HG03460 (cell line): ENCODE results near the gene KSR1.
"Not testable (repeated sequence)": the region's sequence is repeated elsewhere in the genome, so short reads cannot be mapped to it uniquely, and the experiment has no call there.

Source experiments
- ATAC-seq: cut with Tn5 transposase; IDR thresholded peaks from one replicate; pipeline ENCODE4 v1.9.1; 2021; ENCODE audit not compliant: unreplicated experiment

The KSR1 gene

DNA sequence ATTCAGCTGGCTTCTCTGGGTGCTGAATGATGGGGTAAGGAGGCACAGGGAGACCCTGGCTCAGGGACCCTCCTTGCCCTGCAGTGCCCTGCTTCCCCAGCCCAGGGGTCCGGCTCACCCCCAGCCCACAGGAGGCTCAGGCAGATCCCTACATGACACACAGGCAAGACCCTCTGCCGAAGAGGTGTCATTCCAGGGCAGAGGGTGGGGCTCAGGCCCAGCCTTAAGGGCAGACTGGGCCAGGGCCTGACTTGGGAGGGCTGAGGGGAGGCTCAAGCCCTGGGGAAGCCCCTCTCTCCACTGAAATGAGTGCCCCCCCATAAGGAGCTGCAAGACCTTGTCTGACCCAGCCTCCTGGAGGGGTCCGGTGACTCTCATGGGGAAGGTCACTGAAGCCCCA, 30.3 kb upstream of the KSR1 start:
- no peak for ATAC-seq

GRCh38 chr17:27426471-27426870, 29.8 kb upstream of the KSR1 start:
- ATAC-seq: not testable (repeated sequence)

DNA sequence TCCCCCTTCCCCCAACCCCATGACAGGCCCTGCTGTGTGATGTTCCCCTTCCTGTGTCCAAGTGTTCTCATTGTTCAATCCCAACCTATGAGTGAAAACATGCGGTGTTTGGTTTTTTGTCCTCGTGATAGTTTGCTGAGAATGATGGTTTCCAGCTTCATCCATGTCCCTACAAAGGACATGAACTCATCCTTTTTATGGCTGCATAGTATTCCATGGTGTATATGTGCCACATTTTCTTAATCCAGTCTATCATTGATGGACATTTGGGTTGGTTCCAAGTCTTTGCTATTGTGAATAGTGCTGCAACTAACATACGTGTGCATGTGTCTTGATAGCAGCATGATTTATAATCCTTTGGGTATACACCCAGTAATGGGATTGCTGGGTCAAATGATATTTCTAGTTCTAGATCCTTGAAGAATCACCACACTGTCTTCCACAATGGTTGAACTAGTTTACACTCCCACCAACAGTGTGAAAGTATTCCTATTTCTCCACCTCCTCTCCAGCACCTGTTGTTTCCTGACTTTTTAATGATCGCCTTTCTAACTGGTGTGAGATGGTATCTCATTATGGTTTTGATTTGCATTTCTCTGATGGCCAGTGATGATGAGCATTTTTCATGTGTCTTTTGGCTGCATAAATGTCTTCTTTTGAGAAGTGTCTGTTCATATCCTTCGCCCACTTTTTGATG, 28.9 kb upstream of the KSR1 start:
- not testable (repeated sequence) for ATAC-seq

DNA sequence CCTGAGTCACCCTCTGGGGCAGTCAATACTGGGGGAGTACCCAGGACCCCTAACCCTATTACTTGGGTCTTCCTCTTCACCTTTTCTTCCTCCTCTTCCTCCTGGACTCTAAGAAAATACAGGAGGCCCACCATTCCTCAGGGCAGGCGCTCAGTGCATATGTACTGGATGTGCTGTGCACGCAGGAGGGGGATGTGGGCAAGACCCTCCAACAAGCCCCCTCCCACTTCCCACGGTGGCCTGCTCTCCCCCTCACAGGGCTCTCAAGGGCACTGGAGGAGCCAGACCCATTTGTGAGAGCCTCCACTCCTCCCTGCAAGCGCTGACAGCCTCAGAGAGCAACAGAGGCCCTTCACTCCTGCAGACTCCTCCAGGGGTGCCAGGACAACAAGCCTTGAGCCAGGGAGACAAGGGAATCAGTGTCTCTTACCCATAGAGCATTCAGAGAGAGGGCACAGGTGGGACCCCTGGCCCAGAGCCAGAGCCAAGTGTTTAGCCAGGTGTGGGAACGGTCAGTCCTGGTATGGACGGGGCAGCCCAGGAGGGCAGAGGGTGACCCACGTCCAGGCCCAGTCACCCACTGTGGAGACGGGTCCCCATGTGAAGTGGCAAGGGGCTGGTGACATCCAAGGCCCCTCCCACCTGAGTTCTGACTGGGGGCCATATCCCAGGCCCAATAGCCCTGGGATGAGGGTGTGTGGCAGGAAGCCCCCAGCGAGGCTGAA, 27.3 kb upstream of the KSR1 start:
- no peak for ATAC-seq

DNA sequence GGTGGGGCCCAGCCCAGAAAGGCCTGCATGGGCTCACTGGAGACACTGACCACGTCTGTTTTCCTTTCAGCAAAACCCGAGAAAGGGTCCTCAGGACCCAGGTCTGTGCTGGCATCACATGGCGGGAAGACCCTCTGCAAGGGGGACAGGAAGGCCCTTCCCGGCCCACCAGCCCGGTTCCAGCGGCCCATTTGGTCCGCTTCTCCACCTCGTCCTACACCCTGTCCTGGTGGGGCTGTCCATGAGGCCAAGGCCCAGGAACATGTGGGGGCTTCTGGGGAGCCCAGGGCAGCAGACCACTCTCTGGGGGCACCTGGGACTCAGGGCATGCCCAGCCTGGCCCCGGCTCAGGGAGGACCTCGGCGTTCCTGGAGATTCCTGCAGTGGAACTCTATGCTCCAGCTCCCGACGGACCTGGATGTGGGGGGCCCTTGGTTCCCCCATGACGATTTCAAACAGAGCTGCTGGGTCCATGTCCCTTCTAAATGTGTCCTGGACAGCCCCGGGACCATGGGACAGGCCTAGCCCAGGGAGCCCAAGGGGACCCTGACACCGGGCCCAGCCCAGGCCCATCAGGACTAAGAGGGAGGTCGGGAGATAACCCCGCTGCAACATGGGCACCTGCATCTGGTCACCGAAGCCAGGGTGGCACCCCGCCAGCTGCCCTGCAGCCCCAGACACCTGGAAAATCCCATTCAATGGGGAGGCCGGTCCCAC, 26.4 kb upstream of the KSR1 start:
- no peak for ATAC-seq

DNA sequence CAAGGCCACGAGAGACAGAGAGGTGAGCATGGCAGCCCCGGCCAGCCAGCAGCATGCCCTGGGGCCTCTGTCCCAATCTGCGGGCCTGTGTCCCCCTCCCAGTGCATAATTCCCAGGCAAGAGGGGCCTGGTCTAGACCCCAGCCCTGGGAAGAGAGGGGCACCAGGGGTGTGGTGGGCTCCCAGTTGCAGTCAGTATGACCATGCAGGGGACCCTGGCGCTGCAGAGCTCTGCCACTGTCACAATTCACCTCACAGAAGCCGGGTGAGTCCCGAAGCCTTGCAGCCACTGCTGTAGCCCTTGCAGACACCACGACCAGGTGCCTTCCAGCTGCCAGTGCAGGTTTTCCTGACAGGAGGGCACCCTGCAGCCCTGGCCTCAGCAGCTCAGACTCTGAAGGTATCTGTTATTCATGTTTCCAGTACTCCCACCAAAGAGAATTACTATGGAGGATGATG, 25.8 kb upstream of the KSR1 start:
- ATAC-seq: no peak

GRCh38 chr17:27430882-27431491, 25.3 kb upstream of the KSR1 start:
- ATAC-seq: no peak

DNA sequence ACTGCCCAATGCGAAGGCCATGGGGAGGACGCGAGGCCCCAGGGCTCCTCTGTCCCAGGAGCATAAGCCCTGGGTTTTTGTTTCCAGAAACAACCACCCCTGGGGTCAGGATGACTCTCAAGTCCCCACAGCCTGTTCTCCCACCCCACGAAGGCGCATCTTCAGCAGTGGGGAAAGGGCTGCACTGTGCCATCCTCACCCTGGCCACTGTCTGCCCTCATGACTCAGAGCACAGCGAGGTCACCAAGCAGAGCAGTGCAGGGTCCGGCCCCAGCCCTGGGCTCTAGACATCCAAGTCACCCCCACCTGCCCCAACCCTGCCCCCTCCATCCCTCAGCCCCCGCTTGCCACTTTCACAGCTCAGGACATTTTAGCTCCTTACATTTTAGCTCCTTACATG, 22.7 kb upstream of the KSR1 start:
- ATAC-seq: no peak

DNA sequence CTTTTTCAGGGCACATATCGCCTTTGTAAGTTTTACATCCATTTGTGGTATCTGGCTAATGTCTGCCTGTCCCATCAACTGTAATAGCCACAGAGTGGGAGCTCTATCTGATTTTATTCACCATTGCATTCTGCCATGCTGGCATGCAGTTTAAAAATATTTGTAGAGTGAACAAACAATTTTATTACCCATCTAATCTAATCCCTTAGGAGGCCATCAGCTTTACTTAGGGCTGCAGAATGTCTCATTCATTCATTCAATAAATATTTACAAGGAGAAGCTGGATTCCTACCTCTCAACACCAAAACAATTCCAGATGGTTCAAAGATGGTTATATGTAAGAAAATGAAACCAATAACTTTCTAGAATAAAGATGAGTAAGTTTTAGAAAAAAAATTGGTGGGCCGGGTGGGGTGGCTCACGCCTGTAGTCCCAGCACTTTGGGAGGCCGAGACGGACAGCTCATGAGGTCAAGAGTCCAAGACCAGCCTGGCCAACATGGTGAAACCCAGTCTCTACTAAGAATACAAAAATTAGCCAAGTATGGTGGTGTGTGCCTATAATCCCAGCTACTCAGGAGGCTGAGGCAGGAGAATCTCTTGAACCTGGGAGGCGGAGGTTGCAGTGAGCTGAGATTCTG, 20.7 kb upstream of the KSR1 start:
- ATAC-seq: not testable (repeated sequence)

GRCh38 chr17:27438348-27438998, 17.8 kb upstream of the KSR1 start:
- ATAC-seq: no peak

DNA sequence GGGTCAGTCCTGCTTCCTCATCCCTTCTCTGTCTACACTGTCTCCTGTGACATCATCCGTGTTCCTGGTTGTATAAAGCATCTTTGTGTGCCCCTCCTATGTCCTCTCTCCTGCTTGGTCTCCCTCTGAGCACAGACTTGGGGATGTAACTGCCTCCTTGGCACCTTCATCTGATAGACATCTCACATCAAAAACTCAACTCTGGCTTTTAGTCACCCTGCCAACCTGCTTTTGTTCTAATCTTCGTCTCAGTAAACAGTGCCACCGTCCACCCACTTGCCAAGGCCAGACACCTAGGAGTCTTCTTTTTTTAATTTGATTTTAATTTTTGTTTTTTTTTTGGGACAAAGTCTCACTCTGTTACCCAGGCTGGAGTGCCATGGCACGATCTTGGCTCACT, 16.9 kb upstream of the KSR1 start:
- no peak for ATAC-seq

DNA sequence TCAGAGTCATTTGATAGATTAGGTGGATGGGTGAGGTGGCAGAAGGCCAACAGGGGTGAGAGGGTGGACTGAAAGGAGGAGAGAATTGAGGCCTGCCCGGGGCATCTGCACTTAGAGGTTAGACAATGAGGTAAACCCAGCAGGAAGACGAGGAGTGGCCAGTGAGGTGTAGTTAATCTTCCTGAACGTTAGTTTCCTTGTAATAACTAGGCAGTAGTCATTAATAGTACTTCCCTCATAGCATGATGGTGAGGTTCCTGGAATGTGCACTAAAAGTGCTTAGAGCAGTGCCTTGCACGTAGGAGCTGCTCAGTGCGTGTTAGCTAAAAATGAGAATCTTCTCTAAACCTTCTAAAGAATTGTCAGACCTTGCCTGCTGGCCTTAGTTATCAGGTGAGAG, 13.5 kb upstream of the KSR1 start:
- no peak for ATAC-seq

GRCh38 chr17:27443491-27443890, 12.8 kb upstream of the KSR1 start:
- no peak for ATAC-seq

DNA sequence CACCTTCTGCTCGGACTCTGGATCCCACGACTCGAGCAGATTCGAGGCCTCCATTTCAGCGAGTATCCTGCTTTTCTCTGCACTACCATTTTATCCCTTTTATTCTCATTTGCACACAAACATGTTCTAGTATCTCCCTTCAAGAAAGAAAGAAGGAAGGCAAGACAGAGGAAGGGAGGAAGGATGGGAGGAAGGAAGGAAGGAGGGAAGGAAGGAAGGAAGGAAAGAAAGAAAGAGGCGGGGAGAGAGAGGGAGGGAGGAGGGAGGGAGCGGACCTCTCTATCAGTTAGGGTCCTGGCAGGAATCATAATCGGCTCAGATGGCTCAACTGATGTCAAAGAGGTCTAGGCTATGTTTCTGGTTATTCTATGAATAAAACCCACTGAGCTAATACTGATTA, 10.3 kb upstream of the KSR1 start:
- ATAC-seq: no peak

DNA sequence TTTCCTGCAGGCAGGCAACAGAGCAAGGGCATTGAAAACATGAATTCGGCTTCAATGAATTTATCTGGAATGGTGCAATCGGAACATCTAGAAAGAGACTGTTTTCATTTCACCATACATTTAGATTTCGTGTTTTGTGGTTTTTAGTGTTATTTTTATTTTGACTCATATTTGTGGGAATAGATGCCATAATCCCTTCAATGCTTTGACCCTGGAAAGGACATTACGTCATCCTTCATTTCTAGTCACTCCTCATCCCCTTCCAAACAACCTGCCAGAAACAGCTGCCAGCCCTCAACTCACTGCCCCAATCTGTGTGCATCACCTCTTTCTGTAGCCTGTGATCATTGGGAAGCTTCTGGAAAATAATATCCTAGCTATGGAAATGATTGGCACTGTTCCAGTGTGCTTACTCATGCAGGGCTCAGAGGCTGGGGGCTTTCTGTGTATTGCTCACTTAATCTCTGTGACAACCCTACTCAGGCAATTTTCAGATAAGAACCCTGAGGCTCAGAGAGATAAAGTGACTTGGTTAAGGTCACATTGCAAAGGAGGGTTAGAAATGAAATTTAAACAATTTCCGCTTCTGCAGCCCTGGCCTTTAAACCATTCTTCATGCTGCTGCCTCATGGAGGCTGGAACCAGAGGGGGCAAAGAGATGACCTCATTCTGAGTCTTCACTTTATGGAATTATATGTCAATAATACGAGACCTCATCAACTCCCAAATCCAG, 9.5 kb upstream of the KSR1 start:
- no peak for ATAC-seq

DNA sequence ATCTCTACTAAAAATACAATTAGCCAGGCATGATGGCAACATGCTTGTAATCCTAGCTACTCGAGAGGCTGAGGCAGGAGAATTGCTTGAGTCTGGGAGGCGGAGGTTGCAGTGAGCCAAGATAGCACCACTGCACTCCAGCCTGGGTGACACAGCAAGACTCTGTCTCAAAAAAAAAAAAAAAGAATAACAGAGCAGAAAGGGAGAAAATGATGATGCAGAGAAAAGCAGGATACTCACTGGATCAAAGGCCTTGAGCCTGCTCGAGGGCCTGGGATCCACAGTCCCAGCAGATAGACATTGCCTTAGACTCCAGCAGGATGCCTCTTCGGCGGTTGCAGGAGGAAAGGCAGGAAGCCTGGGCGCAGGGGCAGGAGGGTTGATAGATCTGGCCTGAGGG, 7.7 kb upstream of the KSR1 start:
- not testable (repeated sequence) for ATAC-seq

DNA sequence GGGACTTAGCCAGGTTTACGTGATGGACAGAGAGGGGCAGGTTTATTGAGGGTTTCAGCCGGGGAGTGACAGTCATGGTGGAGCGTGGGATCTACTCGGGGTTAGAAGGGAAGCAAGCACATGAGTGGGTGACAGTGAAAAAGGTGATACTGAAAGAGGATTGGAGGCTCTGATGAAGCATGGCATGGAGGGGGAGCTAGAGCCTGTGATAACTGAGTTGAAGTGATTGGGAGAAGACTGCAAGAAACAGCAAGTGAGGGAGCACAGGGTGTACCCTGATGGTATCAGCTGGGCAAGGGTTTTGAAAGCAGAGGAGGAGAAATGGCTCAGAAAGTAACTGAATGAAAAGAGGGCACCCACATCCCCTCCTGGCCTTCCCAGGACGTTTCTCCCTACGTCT, 6.7 kb upstream of the KSR1 start:
- ATAC-seq: no peak

DNA sequence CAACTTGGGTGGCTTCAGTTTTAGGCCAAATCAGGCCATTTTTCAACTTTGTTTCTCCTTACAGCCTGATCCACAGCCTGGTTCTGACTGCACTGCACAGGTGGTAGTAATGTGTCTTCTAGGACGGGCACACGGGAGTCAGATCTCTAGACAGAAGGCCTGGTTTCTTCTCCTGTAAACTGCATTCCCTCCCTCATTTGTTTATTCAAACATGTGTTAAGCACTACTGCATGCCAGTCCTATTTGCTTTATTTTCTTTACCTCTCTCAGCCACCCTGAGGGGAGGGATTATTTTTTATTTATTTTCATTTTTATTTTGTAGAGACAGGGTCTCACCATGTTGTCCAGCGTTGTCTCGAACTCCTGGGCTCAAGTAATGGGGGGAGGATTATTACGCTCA, 6.3 kb upstream of the KSR1 start:
- ATAC-seq: no peak

DNA sequence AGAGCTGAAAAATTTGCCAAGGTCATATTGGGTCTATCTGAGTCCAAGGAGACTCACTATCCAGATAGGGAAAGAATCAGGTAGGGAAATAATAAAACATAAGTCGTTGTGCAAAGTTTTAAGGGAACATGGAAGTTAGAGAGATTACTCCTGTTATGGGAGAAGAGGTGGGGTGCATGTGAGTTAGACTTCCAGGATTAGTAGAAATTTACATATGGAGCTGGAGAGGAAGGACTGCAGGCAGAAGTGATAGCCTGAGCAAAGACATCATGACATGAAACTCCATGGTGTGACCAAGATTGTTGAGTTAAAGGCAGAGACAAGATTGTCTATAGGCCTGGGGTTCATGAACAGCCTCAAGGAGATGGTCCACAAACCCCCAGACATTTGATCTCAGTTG, 5.8 kb upstream of the KSR1 start:
- no peak for ATAC-seq

GRCh38 chr17:27451906-27452305, 4.3 kb upstream of the KSR1 start:
- no peak for ATAC-seq
